ENCODE data around the gene STX2. TPM values are rescaled to one million over a fixed set of nuclear protein-coding genes. Genes with fewer than 3 reads are reported as not detected.
"Not testable (repeated sequence)": the region's sequence is repeated elsewhere in the genome, so short reads cannot be mapped to it uniquely, and the experiment has no call there.

The STX2 gene
- total RNA-seq, 1 donor from 2014 or later, result 16.5 TPM

- no peaks in the 10 kb centered on the region for H3K27me3 ChIP-seq
- no peak for DNase-seq (ENCODE audit: extremely low spot score in 2 of 2)
- no peaks in the 10 kb centered on the region for H3K9me3 ChIP-seq
- TF ChIP-seq POLR2A (IDR thresholded peaks at IDR 0.05) (no peak), POLR2AphosphoS5 (IDR thresholded peaks at IDR 0.05; ENCODE audit: insufficient read depth in 1 of 2, low read depth in 1 of 2) (no peak), CTCF (IDR thresholded peaks at IDR 0.05) (no peak)
- peaks cover 0 to 14% of the 10 kb centered on the region in 2 donors for H3K36me3 ChIP-seq
- no peak overlapping the region for H3K27ac ChIP-seq
- intact Hi-C loops (cut with DNase I), result no loop called here
- no peaks in the 10 kb centered on the region for H3K4me1 ChIP-seq
- no peak overlapping the region for H3K4me3 ChIP-seq
These were observed 55.8 kb downstream of the STX2 start for GRCh38 chr12:130783110-130783715.

DNA sequence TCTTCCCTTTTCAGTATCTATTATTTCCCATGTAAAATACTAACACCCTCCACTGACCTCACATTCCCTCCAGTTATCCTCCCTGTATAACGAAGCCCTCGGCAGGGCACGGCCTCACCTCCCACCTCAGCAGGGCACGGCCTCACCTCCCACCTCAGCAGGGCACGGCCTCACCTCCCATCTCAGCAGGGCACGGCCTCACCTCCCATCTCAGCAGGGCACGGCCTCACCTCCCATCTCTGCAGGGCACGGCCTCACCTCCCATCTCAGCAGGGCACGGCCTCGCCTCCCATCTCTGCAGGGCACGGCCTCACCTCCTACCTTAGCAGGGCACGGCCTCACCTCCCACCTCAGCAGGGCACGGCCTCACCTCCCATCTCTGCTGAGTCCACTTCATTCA, 56.8 kb downstream of the STX2 start:
- H3K4me1 ChIP-seq; H3K4me3 ChIP-seq; H3K9me3 ChIP-seq; H3K27ac ChIP-seq; intact Hi-C loops (cut with DNase I); H3K27me3 ChIP-seq; DNase-seq (ENCODE audit: extremely low spot score in 2 of 2): not testable (repeated sequence)
- H3K36me3 ChIP-seq, result peaks cover 0 to 14% of the 10 kb centered on the region in 2 donors

GRCh38 chr12:130780880-130781575, 58.0 kb downstream of the STX2 start:
- peaks cover 10% of the 10 kb centered on the region for H3K4me1 ChIP-seq
- no peaks in the 10 kb centered on the region for H3K27me3 ChIP-seq
- intact Hi-C loops (cut with DNase I), result no loop called here
- no peak overlapping the region for H3K27ac ChIP-seq
- no peak for DNase-seq (ENCODE audit: extremely low spot score in 2 of 2)
- H3K36me3 ChIP-seq, result peaks cover 0 to 14% of the 10 kb centered on the region in 2 donors
- no peak overlapping the region for H3K4me3 ChIP-seq
- TF ChIP-seq POLR2AphosphoS5 (IDR thresholded peaks at IDR 0.05; ENCODE audit: insufficient read depth in 1 of 2, low read depth in 1 of 2), result no peak
- TF ChIP-seq POLR2A (IDR thresholded peaks at IDR 0.05), result no peak
- no peak for TF ChIP-seq CTCF (IDR thresholded peaks at IDR 0.05)
- H3K9me3 ChIP-seq, result no peaks in the 10 kb centered on the region

DNA sequence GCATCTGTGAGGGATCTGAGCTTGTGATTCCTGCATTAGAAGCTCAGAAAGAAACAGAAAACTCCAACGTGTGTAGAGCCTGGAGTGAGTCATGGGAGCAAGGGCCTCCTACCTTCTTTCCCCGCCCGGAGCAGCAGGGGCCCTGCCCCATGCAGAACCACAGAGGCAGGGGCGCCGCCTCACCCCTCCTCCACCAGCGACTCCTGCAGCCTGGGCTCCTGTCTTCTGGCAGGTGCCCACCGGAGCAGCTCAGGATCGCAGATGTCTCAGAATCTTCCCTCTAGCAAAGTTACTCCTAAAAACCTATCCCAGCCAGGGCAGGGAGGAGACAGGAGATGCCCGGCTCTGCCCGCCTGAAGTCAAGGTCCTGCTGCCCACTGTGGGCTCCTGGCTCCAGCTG, 58.7 kb downstream of the STX2 start:
- peaks cover 0 to 11% of the 10 kb centered on the region in 2 donors for H3K36me3 ChIP-seq
- no peaks in the 10 kb centered on the region for H3K9me3 ChIP-seq
- no peak for DNase-seq (ENCODE audit: extremely low spot score in 2 of 2)
- no peak overlapping the region for H3K27ac ChIP-seq
- TF ChIP-seq POLR2AphosphoS5 (IDR thresholded peaks at IDR 0.05; ENCODE audit: insufficient read depth in 1 of 2, low read depth in 1 of 2) (no peak), CTCF (IDR thresholded peaks at IDR 0.05) (no peak), POLR2A (IDR thresholded peaks at IDR 0.05) (no peak)
- H3K4me3 ChIP-seq, result no peak overlapping the region
- intact Hi-C loops (cut with DNase I), result no loop called here
- peaks cover 15% of the 10 kb centered on the region for H3K4me1 ChIP-seq
- H3K27me3 ChIP-seq, result no peaks in the 10 kb centered on the region

- H3K9me3 ChIP-seq, result no peaks in the 10 kb centered on the region
- peaks cover 15% of the 10 kb centered on the region for H3K4me1 ChIP-seq
- intact Hi-C loops (cut with DNase I), result no loop called here
- no peak overlapping the region for H3K27ac ChIP-seq
- DNase-seq (ENCODE audit: extremely low spot score in 2 of 2), result no peak
- no peak overlapping the region for H3K4me3 ChIP-seq
- no peaks in the 10 kb centered on the region for H3K27me3 ChIP-seq
- no peaks in the 10 kb centered on the region for H3K36me3 ChIP-seq
- TF ChIP-seq POLR2A (IDR thresholded peaks at IDR 0.05) (no peak), POLR2AphosphoS5 (IDR thresholded peaks at IDR 0.05; ENCODE audit: insufficient read depth in 1 of 2, low read depth in 1 of 2) (no peak), CTCF (IDR thresholded peaks at IDR 0.05) (no peak)
These were observed 60.3 kb downstream of the STX2 start for GRCh38 chr12:130778776-130779175.
